Measurements from ENCODE around the gene LTA4H.
"Not testable (repeated sequence)": the region's sequence is repeated elsewhere in the genome, so short reads cannot be mapped to it uniquely, and the experiment has no call there.

LTA4H gene

DNA sequence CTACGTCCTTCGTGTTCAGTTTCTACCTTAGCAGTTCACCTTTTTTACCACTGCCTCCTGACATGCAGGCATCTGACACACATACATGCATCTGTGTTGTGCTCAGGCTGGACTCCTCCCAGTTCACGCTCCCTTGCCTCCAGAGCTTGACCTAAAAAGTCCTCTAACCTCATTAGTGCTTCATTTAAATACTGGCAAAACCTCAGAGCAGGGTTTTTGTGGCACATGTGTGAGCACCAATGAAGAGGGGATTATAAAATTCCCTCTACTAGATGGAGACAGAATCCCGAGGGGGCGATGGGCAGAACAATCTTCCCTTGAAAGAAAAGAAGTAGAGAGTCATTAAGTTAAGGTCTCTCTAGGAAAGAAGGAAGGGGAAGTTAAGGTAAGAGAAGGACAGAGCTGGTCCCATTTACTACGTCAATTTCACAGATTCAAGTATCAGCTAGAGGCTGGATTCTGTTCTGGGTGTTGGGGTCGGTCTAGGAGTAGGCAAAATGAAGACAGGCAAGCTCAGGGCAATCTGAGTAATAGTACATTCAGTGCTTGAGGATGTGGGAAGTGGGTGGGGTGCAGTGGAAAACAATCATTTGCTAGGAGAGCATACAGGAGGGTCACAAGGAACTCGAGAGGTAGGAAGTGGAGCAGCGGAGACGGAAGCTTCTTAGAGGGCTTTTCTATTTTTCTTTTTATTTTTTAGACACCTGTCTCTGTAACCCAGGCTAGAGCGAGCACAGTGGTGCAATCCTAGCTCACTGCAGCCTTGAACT lies 46.7 kb downstream of the LTA4H start:
- no peak for DNase-seq

DNA sequence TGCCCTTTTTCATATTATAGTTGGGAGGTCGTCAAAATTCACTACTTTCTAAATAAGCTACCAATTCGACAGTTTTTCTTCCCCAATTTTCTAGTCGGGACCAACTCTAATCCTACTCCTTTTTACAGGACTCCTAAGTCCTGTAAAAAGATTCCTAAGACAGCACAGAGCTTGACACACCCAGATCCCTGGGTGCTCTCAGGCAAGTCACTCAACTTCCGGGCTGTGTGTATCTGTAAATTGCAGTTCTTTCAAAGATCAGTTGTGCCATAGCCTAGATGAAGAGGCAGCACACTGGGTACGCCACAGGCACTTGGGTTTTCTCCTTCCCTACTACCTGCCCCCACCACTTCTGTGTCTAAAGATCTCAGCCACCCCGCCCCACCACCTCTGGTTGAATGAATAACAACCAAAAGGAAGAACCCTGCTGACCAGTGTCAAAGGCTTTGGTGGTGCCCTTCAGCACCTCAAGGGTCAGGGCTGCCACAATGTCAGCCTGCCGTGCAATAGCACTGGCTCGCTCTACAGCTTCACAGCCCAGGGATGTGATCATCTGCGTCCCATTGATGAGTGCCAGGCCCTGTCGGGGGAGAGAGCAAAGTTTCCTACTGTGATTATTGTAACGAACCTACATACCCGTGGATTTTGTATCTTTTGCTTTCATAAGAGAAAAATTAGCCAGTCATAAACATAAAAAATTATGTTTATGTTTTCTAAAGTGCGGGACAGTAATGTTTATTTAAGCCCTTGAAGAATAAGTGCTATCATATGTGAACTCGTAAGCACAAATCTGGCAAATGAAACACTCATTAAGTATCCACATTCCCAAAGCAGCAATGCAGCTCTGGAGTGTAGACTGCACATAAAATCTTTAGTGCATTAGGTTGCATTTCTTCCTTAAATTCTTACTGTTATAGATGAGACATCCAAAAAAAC lies 48.5 kb downstream of the LTA4H start:
- DNase-seq = no peak

DNA sequence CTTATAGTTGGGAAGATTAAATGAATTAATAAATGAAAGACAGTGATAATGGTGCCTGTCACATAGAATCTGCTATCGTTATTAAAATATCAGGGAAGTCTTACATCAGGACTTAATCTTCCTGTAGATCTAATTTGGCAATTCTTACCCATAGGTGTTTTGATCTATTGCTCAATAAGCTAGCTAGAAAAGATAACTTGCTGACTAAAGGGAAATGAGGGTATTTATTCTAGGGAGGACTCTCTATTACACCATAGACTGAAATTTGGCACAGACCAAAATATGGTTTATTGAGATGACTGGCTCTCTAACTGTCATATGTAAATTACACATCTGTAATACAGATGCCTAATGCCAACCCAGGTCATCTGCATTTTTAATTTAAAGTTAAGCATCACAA lies 50.7 kb downstream of the LTA4H start:
- DNase-seq = no peak

- DNase-seq = no peak
These were observed 52.8 kb downstream of the LTA4H start for GRCh38 chr12:95982602-95983001.

- DNase-seq = no peak
These were observed 55.0 kb downstream of the LTA4H start for GRCh38 chr12:95980437-95980836.

DNA sequence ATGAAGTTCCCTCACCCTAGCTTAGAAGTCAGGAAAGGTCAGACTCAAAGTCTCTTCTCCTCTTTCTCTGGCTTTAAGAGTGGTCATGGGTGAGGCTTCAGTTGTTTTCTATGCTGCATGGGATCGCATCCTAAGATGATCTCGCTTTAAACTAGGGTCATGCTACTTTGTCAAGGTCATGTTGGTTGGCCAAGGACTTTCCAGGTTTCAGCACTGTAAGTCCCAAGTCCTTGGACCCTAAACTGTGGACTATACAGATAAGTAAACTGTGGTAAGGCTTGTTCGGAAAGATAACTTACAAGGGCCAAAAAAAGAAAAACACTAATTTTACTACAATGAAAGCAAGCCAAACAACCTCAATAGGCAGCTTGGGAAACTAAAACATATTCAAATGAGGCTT lies 56.6 kb downstream of the LTA4H start:
- no peak for DNase-seq

- DNase-seq = no peak
These were observed 57.0 kb downstream of the LTA4H start for GRCh38 chr12:95978351-95978750.

- no peak for DNase-seq
These were observed 57.6 kb downstream of the LTA4H start for GRCh38 chr12:95977764-95978305.

GRCh38 chr12:95976416-95976832 lies 59.0 kb downstream of the LTA4H start:
- DNase-seq = no peak

DNA sequence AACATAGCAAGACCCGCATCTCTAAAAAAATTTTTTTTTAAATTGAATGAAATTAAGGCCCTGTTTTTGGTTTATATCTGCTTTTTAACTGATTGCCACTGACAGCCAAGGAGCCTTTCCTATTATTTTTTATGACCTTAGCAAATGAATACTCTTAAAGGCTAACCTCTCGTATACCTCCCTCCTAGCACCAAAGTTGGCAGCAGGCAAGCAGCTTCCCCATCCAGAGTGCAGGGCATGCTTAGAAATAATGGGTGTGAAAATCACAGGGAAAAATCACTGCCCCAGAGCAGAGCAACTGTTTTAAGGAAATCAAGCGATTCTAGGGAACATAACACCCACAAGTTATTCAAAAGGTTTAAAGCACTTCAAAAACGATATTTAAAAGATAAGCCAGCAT lies 59.9 kb downstream of the LTA4H start:
- no peak for DNase-seq

- no peak for DNase-seq
These were observed 61.0 kb downstream of the LTA4H start for GRCh38 chr12:95974358-95974757.

DNA sequence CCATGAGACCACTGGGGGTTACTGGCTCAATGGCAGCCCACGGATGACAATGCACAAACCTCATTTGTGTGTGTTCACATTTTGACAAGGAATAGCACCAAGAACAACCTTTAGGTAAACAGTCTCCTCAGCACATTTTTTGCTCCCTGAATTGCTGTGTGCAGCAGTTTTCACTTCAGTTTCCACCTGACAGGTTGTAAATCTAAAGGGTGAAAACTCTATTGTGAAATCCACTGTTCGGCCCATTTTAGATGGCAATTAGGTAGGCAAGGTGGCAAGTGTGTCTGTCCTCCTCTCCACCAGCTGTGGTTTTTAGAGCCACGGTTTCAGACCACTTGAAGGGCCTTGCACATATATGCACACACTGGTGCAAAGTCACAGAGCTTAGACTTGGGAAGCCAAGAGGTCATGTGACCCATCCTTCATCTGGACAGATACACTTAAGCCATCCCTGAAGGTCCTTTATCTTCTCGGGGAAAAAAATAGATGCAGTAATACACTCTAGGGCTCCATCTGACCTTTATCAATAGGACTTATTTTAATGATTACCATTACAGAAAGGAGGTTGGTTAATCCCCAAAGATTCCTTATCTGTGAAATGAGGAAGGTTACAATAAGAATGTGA lies 62.4 kb downstream of the LTA4H start:
- DNase-seq = no peak

DNA sequence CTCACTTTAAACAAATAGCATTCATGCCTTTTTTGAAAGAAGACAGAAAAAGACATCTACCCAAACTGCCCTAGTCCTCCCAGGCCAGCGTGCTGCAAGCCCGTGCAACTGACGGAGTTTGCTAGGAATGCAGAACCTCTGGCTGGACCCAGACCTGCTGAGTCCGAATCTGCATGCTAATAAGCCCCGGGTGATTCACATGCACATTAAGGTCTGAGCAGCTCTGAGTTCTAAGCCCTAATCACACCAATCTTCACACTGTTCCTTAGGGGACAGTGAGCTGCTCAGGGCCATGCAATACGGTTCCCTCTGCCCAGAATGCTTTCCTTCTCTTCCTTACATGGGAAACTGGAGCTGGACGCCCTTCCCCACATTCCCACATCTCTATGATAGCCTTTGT lies 64.5 kb downstream of the LTA4H start:
- DNase-seq = no peak

GRCh38 chr12:95969116-95969515 lies 66.3 kb downstream of the LTA4H start:
- DNase-seq = not testable (repeated sequence)

GRCh38 chr12:95967301-95967700 lies 68.1 kb downstream of the LTA4H start:
- DNase-seq = no peak

GRCh38 chr12:95966287-95966870 lies 69.0 kb downstream of the LTA4H start:
- DNase-seq = no peak

DNA sequence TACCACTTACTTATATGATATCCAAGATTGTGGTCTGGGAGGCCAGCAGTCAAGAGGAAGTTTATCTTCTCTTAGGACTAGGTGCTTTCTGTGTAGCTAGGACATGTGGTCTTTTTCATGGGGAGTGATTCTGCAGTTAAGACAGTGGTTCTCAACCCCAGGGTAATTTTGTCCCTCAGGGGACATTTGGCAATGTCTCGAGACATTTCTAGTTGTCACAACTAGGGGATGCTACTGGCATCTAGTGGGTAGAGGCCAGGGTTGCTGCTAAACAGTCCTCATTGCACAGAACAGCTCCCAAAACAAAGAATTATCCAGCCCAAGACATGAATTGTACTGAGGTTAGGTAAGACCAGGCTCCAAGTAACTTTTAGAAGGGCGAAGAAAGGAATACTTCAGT lies 72.3 kb downstream of the LTA4H start:
- no peak for DNase-seq

- no peak for DNase-seq
These were observed 73.2 kb downstream of the LTA4H start for GRCh38 chr12:95962222-95962621.

DNA sequence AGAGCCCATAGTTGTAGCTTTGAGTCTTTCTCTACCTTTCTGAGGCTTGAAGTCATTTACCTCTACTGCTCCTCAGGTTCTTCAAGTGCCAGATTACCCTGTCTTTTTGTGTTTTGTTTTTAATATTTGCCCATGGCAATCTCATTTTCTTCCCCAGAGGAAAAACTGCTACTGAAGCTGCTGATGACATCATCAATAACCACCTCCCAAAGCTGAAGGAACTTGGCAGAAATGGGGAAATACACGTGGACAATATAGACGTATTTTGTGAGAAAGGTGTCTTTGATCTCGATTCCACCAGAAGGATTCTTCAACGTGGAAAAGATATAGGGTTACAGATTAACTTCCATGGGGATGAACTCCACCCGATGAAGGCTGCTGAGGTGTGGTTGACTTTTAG lies 75.1 kb downstream of the LTA4H start:
- DNase-seq = no peak

DNA sequence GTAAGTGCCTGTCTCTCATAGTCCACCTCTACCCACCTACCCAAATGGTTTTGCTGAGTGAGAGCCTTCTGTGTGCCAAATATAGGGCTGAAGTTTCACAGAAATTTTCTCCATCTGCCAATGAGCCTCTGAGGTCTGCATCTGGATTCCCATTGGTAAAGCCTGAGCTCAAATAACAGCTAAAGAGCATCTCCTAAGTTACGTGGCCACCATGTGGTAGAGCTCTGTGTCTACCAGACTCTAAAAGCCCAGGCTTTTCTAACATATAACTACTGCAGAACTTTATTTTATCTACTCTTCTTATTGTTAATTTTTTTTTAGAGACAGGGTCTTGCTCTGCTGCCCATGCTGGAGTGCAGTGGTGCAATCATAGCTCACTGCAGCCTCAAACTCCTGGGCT lies 76.3 kb downstream of the LTA4H start:
- DNase-seq = no peak

- DNase-seq = no peak
These were observed 78.7 kb downstream of the LTA4H start for GRCh38 chr12:95956557-95957145.

GRCh38 chr12:95955549-95956159 lies 79.7 kb downstream of the LTA4H start:
- DNase-seq = no peak

All from bone marrow (tissue), 2 donors.